Cortex of kidney (tissue), 1 donor: ENCODE measurements around the gene MDM4.
"Not testable (repeated sequence)": the region's sequence is repeated elsewhere in the genome, so short reads cannot be mapped to it uniquely, and the experiment has no call there.

Experiments used
- DNase-seq: peaks from one replicate; lab custom pipeline; 2025; lab: John Stamatoyannopoulos, UW

Gene MDM4

DNA sequence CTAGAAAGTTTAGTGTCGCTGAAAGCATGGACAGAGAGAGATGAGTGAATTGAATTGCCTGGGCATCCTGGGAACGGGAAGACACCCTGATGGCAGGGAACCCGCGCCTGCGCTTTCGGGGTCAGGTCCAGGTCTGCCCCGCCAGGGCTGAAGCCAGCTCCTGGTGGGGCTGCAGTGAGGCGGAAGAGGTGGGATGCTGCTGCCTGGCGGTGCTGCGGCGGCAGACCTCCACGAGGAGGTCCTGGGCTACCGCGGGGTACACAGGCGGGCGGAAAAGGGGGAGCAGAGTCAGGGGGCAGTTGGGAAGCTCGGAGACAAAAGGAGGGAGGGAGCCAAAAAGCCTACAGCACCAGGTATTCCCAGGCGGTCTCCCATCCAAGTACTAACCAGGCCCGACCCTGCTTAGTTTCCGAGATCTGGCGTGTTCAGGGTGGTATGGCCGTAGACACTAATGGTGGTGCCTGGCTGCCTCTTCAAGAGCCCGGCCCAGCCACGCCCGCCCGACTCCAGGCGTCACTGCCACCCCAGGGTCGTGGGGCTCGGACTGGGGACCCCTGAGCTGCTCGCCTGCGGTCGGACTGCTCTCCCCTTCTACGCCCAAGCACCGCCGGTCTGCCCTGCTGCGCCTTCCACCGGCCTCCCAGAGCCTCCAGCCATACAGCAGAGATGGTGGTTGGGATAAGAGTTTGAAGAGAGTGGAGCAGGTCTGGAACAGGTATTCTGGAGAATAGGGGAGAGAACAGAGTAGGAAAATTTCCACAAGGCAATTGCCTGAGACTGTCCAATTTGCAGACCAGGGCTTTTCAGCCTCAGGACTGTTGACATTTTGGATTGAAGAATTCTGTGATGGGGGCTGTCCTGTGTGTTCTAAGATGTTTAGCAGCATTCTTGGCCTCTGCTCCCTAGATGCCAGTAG is 46.1 kb downstream of the MDM4 start:
- DNase-seq: no peak

DNA sequence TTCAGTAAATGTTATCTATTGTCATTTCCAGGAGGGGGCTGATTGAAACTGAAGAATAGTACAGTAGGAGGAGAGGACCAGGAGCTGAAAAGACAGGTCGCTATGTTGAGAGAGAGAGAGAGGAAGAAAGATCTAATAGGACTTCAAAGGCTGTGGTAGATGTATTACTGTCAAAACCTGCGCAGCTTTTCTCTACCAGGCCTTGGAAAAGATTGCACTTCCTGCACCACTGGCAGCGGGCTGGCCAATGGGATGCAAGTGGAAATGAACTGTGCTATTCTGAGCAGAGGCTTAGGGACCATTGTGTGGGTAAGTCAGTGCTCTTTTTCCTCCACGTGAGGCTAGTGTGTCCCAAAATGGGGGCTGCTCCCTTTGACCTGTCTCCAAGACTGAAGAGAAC is 47.1 kb downstream of the MDM4 start:
- no peak for DNase-seq

DNA sequence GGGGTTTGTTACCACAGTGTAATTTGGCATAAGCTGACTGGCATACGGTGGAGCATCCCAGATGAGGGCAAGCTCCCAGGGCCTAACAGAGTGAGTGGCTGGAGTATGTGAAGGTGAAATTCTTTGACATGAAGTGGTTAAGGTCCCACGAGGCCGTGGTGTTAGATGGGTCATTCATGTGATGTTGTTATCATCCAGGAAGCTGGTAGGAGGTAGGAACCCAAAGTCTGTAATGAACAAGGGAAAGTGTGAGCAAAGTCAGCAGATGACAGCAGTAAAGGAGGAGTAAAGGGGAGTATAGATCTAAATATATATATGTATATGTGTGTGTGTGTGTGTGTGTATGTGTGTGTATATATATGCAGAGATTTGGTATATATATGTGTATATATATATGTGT is 47.6 kb downstream of the MDM4 start:
- no peak for DNase-seq

DNA sequence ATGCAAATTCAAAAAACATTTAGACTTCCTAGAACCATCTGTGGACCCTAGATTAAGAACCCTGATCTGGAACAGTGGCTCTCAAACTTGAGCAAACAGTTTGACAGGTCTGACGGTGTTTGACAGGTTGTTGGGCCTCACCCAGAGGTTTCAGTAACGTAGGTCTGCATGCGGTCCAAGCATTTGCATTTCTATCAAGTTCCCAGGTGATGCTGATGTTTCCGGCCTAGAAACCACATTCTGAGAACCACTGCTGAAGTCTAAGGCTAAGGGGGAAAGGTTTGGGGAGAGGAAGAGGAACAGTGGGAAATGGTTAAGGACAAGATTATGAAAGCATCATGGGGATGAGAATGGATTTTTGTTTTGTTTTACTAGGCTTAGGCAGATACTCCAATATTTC is 48.6 kb downstream of the MDM4 start:
- DNase-seq: no peak

DNA sequence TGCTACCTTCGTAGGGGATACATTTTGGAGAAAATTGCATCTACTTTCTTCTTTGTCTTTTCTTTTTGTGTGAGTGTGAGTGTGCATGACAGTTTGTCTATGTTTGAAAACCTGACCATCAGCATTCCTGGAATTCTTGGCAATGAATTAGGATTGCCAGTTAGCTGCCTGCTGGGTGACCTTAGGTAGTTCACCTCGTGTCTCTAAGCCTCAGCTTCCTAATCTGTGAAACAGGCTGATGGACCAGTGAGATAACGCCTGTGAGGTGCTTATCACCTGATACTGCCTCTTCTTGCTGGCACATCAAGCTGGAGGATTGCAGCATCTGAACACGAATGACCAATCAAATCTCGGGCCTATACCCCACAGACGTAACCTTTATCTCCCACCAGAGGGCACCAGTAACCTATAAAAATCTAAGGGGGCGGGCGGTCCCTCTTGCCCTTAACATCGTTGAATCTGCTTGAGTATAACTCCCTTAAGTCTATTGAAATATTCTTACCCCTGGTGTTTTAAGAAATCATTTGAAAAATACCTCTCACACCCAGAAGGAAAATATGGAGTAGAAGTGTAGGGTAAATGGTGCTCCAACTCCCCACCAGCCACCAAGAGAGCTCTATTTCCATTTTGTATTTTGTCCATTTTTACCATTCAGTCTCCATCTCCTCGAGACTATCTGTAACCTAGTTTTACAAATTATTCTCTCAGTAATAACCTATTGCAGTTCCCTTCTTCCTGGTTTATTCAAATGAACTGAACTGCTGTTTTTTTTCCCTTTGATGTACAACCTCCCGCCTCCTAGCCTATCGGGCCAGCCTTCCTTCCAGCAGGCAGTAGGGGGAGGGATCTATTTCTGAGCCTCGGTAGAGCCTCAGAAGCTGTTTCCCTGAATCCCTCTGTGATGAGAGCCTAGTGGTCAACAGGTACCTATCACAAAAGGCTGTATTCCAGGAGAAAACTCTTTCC is 49.7 kb downstream of the MDM4 start:
- no peak for DNase-seq

DNA sequence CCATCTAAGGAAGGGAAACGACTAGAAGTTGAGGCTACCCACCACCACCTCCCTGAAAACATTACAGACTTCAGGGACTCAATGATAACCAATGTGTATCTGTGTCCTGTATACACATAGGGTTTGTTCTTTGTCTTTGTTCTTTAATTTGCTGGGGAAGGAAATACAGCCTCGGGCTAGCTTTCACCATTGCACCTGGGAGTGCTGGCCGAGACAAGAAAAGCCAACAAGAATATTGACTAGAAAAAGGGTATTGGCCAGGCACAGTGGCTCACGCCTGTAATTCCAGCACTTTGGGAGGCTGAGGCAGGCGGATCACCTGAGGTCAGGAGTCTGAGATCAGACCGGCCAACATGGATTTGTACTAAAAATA is 50.4 kb downstream of the MDM4 start:
- DNase-seq: no peak

DNA sequence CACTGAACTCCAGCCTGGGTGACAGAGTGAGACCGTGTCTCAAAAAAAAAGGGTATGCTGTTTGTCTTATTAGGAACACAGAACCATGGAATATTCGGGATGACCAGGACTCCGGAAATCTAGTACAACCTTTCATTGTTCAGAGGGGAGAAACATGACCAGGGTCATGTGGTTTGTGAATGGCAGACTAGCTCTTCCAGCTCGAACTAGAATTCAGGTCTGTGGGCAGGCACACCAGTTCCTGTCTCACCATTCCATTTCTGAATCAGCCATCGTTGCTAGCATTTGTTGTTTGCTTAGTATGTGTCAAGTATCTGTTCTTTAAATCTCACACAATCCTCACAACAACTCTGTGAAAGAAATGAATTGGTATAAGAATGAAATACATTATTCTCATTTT is 50.9 kb downstream of the MDM4 start:
- DNase-seq: no peak

DNA sequence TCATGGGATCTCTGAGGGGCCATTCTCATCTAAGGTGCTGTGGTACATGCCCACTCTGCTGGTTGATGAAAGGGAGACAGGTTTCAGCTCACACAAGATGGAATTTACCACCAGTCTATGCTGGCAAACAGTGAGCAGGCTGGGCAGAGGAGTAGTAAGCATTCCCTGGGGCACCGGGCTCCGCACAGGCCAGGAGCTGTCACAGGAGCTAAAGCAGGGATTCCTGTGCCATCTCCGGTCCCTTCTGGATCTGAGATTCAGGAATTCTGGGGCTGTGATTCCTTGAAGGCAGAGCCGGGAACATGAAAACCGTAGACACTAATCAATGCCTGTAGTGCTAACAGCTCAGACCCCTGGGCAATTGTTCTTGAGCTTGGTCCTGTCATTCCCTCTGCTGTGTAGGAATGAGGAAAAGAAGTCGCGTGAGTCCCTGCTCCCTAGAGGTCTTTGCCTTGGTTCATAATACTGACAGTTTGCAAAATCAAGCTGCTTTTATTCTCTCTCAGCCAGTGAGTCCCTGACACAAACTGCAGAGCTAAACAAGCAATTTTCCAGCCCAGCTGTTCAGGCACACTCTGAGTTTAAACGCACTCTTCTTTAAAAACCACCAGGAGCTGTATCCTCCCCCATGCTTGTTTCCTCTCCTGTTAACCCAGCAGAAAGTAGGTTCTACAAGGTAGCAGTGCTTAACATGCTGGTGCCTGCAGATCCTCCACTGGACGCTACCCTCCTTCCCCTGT is 52.5 kb downstream of the MDM4 start:
- no peak for DNase-seq

DNA sequence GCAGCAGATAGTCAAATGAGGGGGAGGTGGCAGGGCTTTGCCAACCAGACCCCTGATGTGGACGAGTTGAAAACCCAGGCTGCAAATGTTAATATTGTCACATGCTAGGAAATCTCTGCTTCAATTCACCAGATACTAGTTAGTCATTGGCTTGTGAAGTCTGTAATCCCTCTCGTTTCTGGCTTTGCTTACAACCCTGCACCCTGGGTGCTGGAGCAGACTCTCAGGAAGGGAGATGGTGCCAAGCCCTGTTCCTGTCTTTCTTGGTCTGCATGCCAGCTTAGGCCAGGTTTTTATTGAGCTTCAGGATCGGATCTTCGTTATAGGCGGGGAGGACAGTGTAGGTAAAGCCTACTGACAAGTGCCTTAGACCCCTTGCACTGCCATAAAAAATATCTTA is 53.3 kb downstream of the MDM4 start:
- no peak for DNase-seq

DNA sequence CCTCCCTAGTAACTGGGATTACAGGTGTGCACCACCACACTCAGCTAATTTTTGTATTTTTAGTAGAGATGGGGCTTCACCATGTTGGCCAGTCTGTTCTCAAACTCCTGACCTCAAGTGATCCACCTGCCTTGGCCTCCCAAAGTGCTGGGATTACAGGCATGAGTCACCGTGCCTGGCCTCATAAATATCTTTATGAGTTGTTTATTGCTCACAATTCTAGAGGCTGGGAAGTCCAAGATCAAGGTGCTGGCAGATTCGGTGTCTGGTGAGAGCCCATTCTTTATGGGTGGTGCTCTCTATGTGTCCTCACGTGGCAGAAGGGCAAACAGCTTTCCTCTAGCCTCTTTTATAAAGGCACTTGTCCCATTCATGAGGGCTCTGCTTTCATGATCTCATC is 53.8 kb downstream of the MDM4 start:
- DNase-seq: not testable (repeated sequence)

DNA sequence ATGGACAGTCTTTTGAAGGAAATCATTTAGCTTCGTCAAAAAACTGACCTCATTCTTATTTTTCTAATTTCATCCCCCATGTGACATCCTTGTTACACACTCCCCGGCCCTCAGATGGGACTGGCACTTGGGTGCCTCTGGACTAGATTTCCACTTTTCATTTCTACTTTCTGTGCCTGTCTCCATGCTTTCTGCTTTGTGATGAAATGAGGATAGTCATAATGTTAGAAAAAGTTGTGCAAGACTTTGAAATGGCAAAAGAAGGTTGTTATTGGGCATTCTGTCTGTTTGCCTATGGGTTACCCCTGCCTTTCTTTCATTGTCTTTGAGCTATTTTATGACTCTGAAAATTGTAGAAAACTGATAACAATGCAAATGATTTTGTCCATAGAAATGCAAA is 54.9 kb downstream of the MDM4 start:
- DNase-seq: no peak

DNA sequence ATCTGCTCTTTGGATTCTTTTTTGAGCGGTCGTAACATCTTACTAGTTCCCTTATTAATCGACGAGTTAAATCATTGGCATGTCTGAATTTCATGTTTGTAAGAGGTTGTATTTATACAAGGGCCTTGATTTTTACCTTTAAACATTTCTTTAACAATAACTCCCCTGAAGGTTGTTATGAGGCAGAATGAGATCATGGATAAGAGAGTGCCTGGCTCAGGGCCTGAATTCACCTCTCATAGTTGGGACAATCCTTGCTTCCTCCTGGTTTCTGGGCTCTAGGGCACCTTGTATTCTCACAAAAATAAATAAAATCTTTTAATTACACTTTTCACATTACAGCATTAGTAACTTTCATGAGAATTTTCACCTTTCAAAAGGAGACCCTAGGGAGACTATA is 55.4 kb downstream of the MDM4 start:
- DNase-seq: no peak

DNA sequence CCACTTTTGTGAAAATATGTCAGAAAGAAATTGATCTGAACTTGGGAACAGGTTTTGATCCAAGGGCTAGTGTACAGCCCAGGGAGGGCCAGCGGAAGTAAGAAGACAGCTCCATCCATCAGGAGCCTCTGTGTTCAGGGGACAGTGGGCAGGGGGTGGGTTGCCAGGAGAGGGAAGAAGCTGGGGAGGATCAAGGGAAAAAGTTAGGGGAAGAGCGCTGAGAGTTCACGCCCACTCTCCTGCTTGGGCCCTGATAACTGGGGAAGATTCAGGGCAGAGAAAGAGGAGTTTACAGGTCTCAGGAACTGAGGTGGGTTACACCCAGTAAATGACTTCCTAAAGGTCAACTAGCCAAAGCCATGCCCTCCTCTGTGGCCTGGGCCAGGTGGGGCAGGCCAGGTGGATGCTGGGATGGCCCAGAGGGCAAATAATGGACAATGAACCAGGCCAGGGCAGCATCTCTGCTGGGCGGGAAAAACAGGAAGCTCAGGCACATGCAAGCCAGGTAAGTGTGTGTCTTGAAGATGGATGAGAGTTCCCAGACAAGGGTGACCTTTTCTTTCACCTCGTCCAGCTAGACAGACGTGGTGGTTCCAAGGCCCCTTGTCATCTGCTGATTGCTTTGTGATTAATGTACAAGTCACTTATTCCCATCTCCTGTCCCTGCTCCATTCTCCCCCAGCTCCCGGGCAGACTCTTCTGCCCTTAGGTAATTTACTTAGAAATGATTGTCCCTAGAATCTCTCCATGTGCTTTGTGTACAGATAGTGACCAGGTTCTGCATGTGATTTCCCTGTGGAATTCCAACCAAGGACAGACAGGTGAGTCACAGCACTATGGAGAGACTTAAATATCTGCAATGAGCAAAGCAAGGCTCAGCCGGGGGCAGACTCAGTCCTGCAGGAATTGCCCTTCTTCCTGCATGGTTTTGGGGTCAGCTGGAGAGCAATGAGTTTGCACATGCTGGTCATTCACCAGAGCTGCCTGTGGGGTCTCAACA is 57.0 kb downstream of the MDM4 start:
- DNase-seq: no peak

DNA sequence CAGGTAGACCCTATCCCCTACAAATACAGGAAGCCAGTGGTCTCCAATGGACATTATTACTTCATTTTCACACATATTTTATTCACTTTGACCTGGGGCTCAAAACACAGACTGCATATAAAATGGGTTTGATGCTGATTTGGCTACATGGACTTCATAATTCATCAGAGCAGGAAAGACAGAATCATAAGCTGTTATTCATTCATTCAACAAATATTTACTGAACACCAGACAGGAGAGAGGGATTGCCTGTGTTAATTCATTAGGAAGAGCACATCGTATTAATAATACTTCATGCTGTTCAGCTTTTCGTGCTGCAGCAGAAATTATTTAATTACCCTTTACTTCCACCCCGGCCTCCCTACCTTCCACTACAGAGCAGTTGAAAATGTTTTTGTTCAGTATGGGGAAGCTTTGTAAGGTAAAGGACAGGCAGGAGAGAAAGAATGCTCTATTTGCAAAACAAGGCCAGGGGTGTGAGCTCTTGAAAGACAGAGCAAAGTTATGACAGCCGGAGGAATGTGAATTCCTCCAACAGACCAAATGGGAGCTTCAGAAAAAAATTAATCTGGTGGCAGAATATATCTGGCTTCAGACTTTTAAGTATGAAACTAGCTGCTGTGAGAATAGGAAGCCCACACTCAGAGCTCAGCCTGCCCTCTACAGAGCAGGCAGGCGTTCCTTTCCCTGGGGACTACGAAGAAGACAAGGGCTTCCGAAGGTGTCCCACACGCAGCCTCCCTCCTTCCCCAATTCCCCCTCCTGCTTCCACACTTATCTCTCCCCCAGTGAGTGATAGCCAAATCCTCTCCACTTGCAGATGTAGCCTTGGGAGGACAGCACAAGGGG is 58.0 kb downstream of the MDM4 start:
- DNase-seq: no peak

DNA sequence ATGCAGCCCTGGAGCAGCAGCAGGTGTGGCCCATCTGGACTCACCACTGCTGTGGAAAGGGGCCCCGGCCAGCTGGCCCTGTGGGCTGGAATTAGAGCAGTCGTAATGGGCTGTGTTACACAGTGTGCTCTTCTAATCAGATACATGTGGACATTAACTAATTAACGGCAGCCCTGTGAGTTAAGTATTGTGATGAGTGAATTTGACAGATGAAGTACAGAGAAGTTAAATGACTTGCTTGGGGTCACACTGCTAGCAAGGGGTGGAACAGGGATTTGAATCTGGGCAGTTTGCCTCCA is 58.6 kb downstream of the MDM4 start:
- no peak for DNase-seq

DNA sequence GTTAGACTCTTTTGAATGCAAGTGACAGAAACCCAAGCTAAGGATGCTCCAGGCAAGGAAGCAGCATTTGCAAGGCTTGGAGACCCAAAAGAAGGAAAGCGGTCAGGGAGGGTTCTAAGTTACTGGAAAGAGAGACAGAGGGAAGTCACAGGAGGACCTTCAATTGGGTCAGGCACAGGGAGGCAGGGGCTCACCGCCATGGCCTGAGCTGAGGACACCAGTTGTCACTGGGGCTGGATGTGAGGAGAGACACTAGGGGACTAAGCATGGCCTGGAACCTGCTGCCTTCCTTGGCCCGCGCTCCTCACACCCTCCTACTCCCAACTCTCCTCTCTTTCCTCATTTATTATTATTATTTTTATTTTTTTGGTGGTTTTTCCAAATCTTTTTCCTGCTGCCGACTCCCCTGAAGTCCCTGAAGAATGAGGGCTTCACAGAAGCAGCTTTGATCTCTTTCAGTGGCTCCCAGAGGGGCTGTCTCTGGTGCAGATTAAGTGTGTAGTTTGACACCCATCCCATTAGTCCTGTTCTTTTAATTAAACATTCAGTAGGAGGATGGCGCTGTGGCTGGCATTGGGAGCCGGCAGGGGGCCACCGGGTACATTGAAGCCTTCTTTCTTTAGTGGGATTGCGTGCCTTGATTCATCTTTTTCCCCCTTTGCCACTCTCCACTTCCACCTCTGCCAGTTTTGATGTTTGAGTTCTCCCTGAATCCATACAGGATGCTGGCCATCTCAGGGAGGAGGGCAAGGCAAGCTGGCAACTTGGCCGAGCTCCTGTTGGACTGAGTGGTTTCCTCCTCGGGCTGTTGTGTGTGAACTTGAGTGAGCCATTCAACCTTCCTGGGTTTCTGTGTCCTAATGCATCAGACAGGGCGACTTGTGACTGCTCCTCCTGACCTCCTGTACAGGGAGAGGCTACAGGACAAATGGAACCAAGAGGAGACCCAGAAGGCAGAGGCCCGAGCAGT is 59.3 kb downstream of the MDM4 start:
- no peak for DNase-seq

DNA sequence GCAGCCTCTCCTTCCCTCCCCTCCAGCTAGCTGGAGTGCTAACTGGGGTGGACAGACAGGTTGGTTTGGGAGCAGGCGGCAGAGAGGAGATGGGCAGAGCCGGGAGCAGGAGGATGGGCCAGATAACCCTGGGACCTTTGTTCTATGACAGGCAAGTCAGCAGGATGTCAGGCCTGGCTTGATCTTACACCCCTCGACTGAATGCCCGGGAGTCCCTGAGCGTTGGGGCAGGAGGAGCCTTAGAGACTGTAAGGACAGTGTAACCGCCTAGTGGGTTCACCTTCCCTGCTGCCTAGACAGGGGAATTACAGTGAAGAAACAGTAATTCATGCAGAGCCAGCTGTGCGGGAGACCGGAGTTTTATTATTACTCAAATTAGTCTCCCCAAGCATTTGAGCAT is 60.2 kb downstream of the MDM4 start:
- DNase-seq: no peak

DNA sequence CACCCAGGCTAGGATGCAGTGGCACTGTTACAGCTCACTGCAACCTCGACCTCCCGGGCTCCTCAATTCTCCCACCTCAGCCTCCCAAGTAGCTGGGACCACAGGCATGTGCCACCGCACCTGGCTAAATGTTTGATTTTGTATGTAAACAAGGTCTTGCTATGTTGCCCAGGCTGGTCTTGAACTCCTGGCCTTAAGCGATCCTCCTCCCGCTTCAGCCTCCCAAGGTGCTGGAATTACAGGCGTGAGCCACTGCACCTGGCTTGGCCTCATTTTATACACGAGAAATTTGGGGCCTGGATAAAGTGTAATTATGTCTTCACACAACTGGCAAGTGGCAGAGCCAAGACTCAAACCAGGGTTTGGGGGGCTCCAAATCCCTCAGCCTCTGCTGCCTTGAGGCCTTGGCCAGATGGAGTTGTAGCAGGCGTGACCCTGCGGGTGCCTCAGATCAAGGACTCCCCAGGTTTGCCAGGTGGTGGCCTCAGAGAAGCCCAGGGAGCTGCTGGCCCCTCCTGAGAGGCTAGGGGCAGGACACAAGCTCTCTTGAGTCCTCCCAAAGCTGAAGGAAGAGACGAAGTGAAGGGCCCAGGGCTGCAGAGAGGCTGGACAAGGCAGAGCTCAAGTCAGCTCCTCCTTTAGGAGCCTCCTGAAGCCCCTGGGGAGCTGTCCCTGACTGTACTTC is 61.7 kb downstream of the MDM4 start:
- no peak for DNase-seq
